Activated CD8-positive, alpha-beta T cell treated with anti-CD3 and anti-CD28 coated beads for 36 hours (primary cell): ENCODE measurements around the gene GRM1. TPM values are rescaled to one million over a fixed set of nuclear protein-coding genes. Genes with fewer than 3 reads are reported as not detected.

Experiments used
- ATAC-seq: fragments of 200-7000 bp; cut with Tn5 transposase; one replicate; pipeline ENCODE4 v1.10.0; 2021; ENCODE audit warnings: mild to moderate bottlenecking, moderate library complexity
- CTCF ChIA-PET: fragments of 350-600 bp; sonication (Branson Sonifier 250); formaldehyde crosslinking; loops from one replicate; lab custom pipeline; 2021; ENCODE audit warnings: antibody characterized with exemption; lab: Charles Lee
- POLR2A ChIA-PET: fragments of 350-600 bp; sonication (Branson Sonifier 250); formaldehyde crosslinking; loops from one replicate; lab custom pipeline; 2021; ENCODE audit warnings: antibody characterized with exemption; lab: Charles Lee
- DNase-seq: peaks from one replicate; pipeline ENCODE4 v3.0.0-alpha.2; 2020
- H3K27ac Mint-ChIP-seq: one replicate; pipeline ENCODE4 v1.8.0; 2021; ENCODE audit warnings: mild to moderate bottlenecking, mixed read lengths
- H3K27me3 Mint-ChIP-seq: one replicate; pipeline ENCODE4 v1.8.0; 2021; ENCODE audit warnings: mixed read lengths
- H3K36me3 Mint-ChIP-seq: one replicate; pipeline ENCODE4 v1.8.0; 2021; ENCODE audit warnings: low read depth, mixed read lengths
- H3K4me1 Mint-ChIP-seq: one replicate; pipeline ENCODE4 v1.8.0; 2021; ENCODE audit warnings: low read depth, mixed read lengths
- H3K4me3 Mint-ChIP-seq: one replicate; pipeline ENCODE4 v1.8.0; 2021; ENCODE audit warnings: mild to moderate bottlenecking, moderate library complexity, mixed read lengths
- H3K9me3 Mint-ChIP-seq: one replicate; pipeline ENCODE4 v1.8.0; 2021; ENCODE audit warnings: mixed read lengths
- CTCF ChIP-seq: fragments of 200-600 bp; IDR thresholded peaks from one replicate; pipeline ENCODE4 v1.8.0; 2022; ENCODE audit warnings: antibody characterized with exemption, mild to moderate bottlenecking
- intact Hi-C: fragments of 100-400 bp; cut with micrococcal nuclease; formaldehyde crosslinking; loops from one replicate; pipeline ENCODE4 v1.10.0; 2022
- total RNA-seq, 2 experiments: library from RNA; stranded (reverse); gene quantifications; one replicate each; pipeline ENCODE4 v1.2.3, GENCODE V29; 2021

Gene GRM1
- total RNA-seq, 2 experiments from 2014 or later = not detected

GRCh38 chr6:146103416-146104072 lies 74.7 kb downstream of the GRM1 start:
- DNase-seq = no peak
- no peaks in the 10 kb centered on the region for H3K9me3 Mint-ChIP-seq
- no peaks in the 10 kb centered on the region for H3K4me1 Mint-ChIP-seq
- ChIA-PET POLR2A (no interaction called here), CTCF (no interaction called here)
- H3K27ac Mint-ChIP-seq = no peak overlapping the region
- H3K36me3 Mint-ChIP-seq = no peaks in the 10 kb centered on the region
- ATAC-seq = no peak
- intact Hi-C loops = no loop called here
- H3K4me3 Mint-ChIP-seq = no peak overlapping the region
- H3K27me3 Mint-ChIP-seq = peaks cover 3% of the 10 kb centered on the region
- TF ChIP-seq CTCF = no peak

- Mint-ChIP-seq H3K27ac (no peak overlapping the region), H3K9me3 (peaks cover 7% of the 10 kb centered on the region), H3K4me3 (no peak overlapping the region), H3K36me3 (no peaks in the 10 kb centered on the region), H3K27me3 (peaks cover 3% of the 10 kb centered on the region), H3K4me1 (no peaks in the 10 kb centered on the region)
- no peak for TF ChIP-seq CTCF
- POLR2A ChIA-PET = no interaction called here
- DNase-seq (no peak), ATAC-seq (no peak)
- CTCF ChIA-PET = no interaction called here
- intact Hi-C loops = no loop called here
Measured at GRCh38 chr6:146106532-146106931, 77.7 kb downstream of the GRM1 start.

- no peak for TF ChIP-seq CTCF
- DNase-seq (no peak), ATAC-seq (no peak)
- Mint-ChIP-seq H3K4me1 (no peaks in the 10 kb centered on the region), H3K9me3 (peaks cover 7% of the 10 kb centered on the region), H3K4me3 (no peak overlapping the region), H3K27me3 (peaks cover 1% of the 10 kb centered on the region), H3K36me3 (no peaks in the 10 kb centered on the region), H3K27ac (no peak overlapping the region)
- CTCF ChIA-PET = no interaction called here
- intact Hi-C loops = no loop called here
- POLR2A ChIA-PET = no interaction called here
Measured at GRCh38 chr6:146110990-146111389, 82.1 kb downstream of the GRM1 start.

GRCh38 chr6:146111881-146112450 lies 83.1 kb downstream of the GRM1 start:
- intact Hi-C loops = no loop called here
- no peak overlapping the region for H3K4me3 Mint-ChIP-seq

More at GRCh38 chr6:146111881-146112450, 83.1 kb downstream of the GRM1 start:
- no peak for DNase-seq
- no peak for ATAC-seq
- Mint-ChIP-seq H3K27me3 (peaks cover 1% of the 10 kb centered on the region), H3K36me3 (no peaks in the 10 kb centered on the region), H3K4me1 (no peaks in the 10 kb centered on the region), H3K27ac (no peak overlapping the region), H3K9me3 (peaks cover 7% of the 10 kb centered on the region)
- no peak for TF ChIP-seq CTCF
- ChIA-PET CTCF (interaction anchor here (0.7 kb wide), 1 partner anchor 16 kb away, joined by 4 read pairs; no protein-coding TSS in a partner anchor), POLR2A (no interaction called here)
